Measurements from ENCODE around the gene PMCH. TPM values are rescaled to one million over a fixed set of nuclear protein-coding genes. Genes with fewer than 3 reads are reported as not detected.

The PMCH gene
- total and polyA plus RNA-seq, 2 of the 8 experiments (the other 6 are each of a cell fraction or from before 2014, with no cell fraction given): not detected

DNA sequence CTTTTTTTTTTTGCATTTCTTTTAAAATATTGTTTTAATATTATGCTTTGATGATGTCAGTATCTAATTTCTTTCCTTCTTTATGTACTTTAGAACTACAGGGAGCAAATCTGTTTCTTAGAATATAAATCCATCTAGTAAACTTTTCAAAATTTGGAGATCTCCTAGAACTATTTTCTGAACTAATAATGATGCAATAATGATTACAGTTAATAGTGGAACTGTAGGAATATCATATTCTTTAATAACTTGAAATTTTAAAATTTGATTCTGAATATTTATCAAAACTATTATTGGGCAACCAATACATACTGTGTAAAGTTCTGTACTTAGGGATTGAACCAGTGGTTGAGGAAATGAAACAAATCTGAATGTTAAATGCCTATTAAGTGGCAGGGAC is 23.1 kb upstream of the PMCH start (continued):
- no peak for TF ChIP-seq SRF (IDR thresholded peaks at IDR 0.05; ENCODE audit: low read depth, low read length)
- TF ChIP-seq BRCA1 (IDR thresholded peaks at IDR 0.05; ENCODE audit: low read depth, low read length): no peak
- no peak for TF ChIP-seq POLR2A (IDR thresholded peaks at IDR 0.05; ENCODE audit: control extremely low read depth in 1 of 2, low read depth in 2 of 2, low read length in 2 of 2)
- no peak for TF ChIP-seq GABPA (IDR thresholded peaks at IDR 0.05; ENCODE audit: borderline replicate concordance, insufficient read depth, low read length)
- no peak for TF ChIP-seq TAF1 (IDR thresholded peaks at IDR 0.05; ENCODE audit: low read depth, low read length)
- TF ChIP-seq PHF8 (conservative IDR thresholded peaks at IDR 0.05; ENCODE audit: low read depth, low read length): no peak
- TF ChIP-seq TBP (IDR thresholded peaks at IDR 0.05; ENCODE audit: low read depth, low read length): no peak
